NCI-H82 treated with DMSO at 0.1 percent for 48 hours (cell line): ENCODE data around the gene VPS9D1.

ENCODE experiments used
- DNase-seq: peaks from one replicate; lab custom pipeline; 2025; ENCODE audit not compliant: unreplicated experiment; lab: John Stamatoyannopoulos, UW

VPS9D1 gene, protein sequence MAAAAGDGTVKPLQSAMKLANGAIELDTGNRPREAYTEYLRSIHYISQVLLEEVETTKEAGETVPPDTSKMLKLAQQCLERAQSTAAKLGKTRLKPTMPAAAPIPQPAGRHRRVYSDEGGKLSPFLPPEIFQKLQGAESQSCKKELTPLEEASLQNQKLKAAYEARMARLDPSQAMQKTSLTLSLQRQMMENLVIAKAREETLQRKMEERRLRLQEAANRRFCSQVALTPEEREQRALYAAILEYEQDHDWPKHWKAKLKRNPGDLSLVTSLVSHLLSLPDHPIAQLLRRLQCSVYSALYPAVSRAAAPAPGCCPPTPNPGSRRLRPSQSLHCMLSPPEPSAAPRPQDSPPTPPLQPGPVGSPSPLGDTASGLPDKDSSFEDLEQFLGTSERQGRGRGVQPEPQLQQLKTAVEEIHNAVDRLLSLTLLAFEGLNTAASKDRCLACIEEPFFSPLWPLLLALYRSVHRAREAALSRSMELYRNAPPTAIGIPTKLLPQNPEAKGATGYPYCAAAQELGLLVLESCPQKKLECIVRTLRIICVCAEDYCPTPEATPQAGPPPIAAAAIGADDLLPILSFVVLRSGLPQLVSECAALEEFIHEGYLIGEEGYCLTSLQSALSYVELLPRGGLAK

GRCh38 chr16:89720813-89721545 lies at the start of gene VPS9D1, which contains the start of gene ZNF276:
Gene VPS9D1, minus strand, starts transcription at chr16:89720898. Its CDS starts 37 bp downstream, at chr16:89720861.
Gene ZNF276, plus strand, starts transcription at chr16:89721537. Its CDS starts 104 bp downstream, at chr16:89721641.
- no peak for DNase-seq

DNA sequence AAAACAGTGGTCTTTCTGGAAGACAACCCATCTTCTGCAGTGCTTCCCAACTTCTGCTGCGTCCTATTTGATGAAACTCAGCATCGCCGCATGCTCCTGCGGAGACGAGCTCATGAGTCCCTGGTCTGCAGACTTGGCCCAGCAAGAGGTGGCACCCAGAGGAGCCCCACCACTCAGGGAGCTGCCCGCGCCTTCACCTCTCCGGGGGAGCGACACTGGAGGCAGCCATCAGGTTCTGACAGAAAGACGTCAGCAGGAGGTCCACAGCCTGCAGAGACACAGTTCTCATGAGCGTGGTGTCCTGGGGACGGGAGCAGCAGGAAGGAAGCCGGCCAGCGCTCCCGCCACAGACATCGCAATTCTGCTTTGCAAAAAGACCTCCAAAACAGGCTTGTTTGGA lies 49.7 kb upstream of the VPS9D1 start:
- DNase-seq: no peak

DNA sequence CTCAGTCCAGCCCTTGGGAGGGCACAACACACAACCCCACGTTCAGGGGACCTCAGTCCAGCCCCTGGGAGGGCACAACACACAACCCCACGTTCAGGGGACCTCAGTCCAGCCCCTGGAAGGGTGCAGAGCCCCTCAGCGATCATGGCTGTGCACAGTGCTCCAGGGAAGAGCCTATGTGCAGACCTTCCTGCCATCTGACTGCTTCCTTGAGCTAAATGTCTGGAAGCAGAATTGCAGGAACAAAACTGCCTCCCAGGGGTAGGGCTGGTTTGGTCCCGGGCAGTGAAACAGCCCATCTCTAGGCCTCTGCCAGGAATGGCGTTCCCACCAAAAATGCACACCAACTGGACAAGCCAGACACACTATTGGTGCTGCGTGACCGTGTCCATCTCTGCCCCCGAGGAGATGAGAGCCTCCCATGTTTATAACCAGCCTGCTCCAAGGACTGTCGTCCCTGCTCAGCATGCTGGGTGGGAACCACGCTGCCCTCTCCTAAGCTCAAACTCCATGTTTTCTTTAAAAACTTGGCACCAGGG lies 44.7 kb upstream of the VPS9D1 start:
- no peak for DNase-seq

GRCh38 chr16:89764711-89765201 lies 44.1 kb upstream of the VPS9D1 start:
- no peak for DNase-seq

DNA sequence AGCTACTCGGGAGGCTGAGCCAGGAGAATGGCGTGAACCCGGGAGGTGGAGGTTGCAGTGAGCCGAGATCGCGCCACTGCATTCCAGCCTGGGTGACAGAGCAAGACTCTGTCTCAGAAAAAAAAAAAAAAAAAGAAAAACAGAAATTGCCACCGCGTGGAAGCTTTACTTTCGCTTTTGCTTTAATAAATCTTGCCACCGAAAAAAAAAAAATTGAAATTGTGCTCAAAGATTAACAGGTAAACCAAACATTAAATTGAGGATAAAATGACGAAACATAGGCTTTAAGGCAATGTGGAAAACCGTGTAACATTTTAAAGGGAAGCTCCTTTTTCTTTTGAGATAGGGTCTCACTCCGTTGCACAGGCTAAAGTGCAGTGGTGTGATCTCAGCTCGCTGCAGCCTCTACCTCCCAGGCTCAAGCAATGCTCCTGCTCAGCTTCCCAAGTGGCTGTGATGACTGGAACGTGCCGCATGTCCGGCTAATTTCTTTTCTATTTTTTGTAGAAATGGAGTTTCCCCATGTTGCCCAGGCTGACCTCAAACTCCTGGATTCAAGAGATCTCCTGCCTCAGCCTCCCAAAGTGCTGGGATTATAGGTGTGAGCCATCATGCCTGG lies 40.7 kb upstream of the VPS9D1 start:
- no peak for DNase-seq

DNA sequence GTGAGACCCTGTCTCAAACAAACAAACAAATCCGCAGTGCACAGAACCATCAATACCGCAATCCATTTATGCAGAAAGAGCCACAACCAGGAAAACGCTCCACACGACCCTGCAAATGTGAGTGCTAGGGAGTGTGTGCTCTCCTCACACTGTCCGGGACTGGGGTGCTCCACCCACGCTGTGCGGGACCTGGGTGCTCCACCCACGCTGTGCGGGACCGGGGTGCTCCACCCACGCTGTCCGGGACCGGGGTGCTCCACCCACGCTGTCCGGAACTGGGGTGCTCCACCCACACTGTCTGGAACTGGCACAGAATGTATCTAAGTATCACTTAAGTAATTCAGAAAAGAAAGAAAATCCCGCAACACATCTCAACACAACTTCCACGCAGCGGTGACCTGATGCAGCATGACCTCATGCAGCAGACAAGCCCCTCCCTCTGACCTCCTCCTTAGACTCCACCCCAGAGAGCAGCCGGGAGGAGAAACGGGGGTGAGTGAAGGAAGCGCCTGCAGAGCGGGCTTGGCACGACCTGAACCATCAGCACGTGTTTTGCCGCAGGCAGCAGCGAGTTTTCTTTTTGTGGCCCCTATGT lies 39.1 kb upstream of the VPS9D1 start:
- no peak for DNase-seq

GRCh38 chr16:89749637-89750036 lies 28.9 kb upstream of the VPS9D1 start:
- DNase-seq: no peak

GRCh38 chr16:89748921-89749320 lies 28.2 kb upstream of the VPS9D1 start:
- no peak for DNase-seq

GRCh38 chr16:89748076-89748475 lies 27.4 kb upstream of the VPS9D1 start:
- no peak for DNase-seq

GRCh38 chr16:89746043-89746442 lies 25.3 kb upstream of the VPS9D1 start:
- DNase-seq: no peak

- DNase-seq: no peak
Measured at GRCh38 chr16:89744813-89745212, 24.1 kb upstream of the VPS9D1 start.

GRCh38 chr16:89742948-89743347 lies 22.2 kb upstream of the VPS9D1 start:
- no peak for DNase-seq

GRCh38 chr16:89741342-89742014 lies 20.8 kb upstream of the VPS9D1 start:
- no peak for DNase-seq

DNA sequence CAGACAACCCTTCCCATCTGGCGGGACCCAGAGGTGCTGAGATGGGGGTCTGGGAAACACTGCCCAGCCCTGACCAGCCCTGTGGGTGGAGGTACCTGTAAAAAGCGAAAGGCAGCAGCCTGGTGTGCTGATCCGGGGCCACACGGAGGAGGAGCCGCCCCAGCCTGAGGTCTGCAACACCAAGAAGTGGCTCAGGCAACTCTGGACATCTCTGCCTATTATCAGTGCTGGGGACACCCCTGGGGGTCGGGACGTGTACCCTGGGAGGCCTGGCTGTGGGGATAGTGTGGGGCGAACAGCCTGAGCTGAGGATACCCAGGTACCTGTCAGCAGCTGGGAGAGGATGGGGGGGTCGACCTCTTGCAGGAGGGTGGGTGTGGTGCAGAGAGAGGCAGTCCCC lies 18.7 kb upstream of the VPS9D1 start:
- no peak for DNase-seq

DNA sequence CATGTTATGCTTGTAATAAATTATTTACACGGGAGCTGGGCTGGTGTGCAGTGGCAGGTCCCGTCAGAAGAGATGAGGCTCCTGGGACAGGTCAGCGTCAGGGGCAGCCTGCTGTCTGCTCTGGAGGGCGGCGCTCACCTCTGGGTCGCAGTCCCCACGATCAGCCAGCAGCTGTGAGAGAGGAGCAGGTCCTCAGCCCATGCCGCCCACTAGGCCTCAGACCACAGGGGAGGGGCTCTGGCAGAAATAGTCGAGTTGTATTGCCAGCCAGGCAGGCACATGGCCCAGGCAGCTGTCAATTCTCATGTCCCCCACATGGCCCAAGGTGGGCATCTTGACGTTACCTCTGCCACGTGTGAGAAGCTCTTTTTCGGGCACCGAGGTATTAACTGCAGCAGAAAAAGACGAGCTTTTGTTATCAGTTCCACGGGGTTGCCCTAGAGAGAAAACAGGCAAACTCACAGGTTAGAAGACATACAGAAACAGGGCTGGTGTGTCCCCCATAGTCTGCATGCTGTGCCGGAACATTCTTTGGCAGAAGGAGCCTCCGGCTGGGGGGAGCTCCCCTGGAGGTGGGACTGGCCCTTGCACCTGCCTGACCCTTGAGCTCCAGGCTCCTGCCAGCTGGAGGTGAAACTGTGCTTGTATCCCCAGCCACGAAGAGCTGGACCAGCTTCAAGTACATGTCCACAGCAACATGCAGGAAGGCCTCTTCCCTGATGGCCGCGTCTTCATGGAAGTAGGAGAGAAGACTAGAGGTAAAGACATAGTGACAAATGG lies 18.0 kb upstream of the VPS9D1 start:
- DNase-seq: no peak

- no peak for DNase-seq
Measured at GRCh38 chr16:89738072-89738377, 17.3 kb upstream of the VPS9D1 start.

DNA sequence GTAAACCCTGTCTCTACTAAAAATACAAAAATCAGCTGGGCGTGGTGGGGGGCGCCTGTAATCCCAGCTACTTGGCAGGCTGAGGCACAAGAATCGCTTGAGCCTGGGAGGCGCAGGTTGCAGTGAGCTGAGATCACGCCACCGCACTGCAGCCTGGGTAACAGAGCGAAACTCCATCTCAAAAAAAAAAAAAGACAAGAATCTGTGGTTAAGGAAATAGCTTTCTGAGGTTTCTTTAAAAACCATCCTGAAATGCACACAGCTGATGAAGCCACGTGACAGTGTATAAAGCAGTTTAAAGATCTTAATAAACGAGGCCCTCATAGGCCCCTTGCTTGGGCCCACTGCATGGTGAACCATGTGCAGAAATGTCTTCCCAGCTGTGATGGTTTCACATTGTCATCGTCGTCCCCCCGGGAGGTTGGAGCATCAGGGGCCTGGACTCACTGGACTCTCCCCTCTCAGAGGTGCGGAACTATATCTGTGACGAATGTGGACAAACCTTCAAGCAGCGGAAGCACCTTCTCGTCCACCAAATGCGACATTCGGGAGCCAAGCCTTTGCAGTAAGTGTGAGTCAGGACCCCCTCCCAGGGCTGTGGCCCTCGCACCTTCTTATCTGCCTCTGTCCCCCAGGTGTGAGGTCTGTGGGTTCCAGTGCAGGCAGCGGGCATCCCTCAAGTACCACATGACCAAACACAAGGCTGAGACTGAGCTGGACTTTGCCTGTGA lies 16.8 kb upstream of the VPS9D1 start:
- no peak for DNase-seq

GRCh38 chr16:89736554-89736953 lies 15.9 kb upstream of the VPS9D1 start:
- no peak for DNase-seq

- no peak for DNase-seq
Measured at GRCh38 chr16:89733792-89734191, 13.1 kb upstream of the VPS9D1 start.
